ENCODE measurements around the gene ZBTB4.

DNA sequence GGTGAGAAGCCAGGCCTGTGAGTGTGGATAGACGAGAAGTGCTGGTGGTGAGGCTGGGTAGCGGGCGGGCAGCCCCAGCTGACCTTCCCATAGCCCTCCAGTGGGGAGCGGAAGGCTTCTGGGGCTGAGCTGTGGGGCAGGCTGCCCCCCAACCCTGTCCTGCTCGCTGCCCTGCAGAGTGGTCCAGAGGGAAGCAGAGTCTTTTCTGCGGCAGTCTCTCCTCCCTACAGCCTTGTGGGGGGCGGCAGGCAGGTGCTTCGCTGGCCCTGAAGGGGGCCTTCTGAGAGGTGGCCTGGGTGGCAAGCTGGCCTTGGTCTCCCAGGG lies 68.0 kb downstream of the ZBTB4 start:
- TF ChIP-seq, protein P1, sequence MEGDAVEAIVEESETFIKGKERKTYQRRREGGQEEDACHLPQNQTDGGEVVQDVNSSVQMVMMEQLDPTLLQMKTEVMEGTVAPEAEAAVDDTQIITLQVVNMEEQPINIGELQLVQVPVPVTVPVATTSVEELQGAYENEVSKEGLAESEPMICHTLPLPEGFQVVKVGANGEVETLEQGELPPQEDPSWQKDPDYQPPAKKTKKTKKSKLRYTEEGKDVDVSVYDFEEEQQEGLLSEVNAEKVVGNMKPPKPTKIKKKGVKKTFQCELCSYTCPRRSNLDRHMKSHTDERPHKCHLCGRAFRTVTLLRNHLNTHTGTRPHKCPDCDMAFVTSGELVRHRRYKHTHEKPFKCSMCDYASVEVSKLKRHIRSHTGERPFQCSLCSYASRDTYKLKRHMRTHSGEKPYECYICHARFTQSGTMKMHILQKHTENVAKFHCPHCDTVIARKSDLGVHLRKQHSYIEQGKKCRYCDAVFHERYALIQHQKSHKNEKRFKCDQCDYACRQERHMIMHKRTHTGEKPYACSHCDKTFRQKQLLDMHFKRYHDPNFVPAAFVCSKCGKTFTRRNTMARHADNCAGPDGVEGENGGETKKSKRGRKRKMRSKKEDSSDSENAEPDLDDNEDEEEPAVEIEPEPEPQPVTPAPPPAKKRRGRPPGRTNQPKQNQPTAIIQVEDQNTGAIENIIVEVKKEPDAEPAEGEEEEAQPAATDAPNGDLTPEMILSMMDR (IDR thresholded peaks at IDR 0.05; ENCODE audit: borderline replicate concordance, extremely low read depth, low read length, poor library complexity, severe bottlenecking) = no peak
- TF ChIP-seq EZH2 (IDR thresholded peaks at IDR 0.05; ENCODE audit: borderline replicate concordance, low read depth, low read length, severe bottlenecking) = no peak
